NT2/D1 (cell line): ENCODE measurements around the gene CCL17.

ENCODE experiments used
- DNase-seq: peaks from one replicate; pipeline ENCODE4 v3.0.0-alpha.2; 2011; ENCODE audit warnings: low read depth, low spot score
- H3K27me3 ChIP-seq: 2 replicates; pipeline ENCODE4 v1.6.0; 2011; ENCODE audit warnings: mild to moderate bottlenecking; ENCODE audit not compliant: insufficient read length, insufficient read depth
- H3K36me3 ChIP-seq: 2 replicates; pipeline ENCODE4 v1.6.1; 2011; ENCODE audit warnings: mild to moderate bottlenecking, low read length, mixed read lengths; ENCODE audit not compliant: insufficient read depth, insufficient read length
- H3K4me1 ChIP-seq: 2 replicates; pipeline ENCODE4 v1.5.1; 2011; ENCODE audit not compliant: insufficient read depth, insufficient read length
- H3K4me3 ChIP-seq: 2 replicates; pipeline ENCODE4 v1.5.1; 2011; ENCODE audit warnings: low read depth; ENCODE audit not compliant: insufficient read length
- H3K9ac ChIP-seq: 2 replicates; pipeline ENCODE4 v1.6.0; 2011; ENCODE audit warnings: low read depth; ENCODE audit not compliant: insufficient read length
- H3K9me3 ChIP-seq: 2 replicates; pipeline ENCODE4 v1.5.1; 2011; ENCODE audit warnings: mild to moderate bottlenecking, low read length; ENCODE audit not compliant: insufficient read depth
- SUZ12 ChIP-seq: IDR thresholded peaks from 2 replicates; pipeline ENCODE4 v1.6.1; 2011; ENCODE audit not compliant: insufficient read length, insufficient read depth; ENCODE audit errors: extremely low read depth
- YY1 ChIP-seq: IDR thresholded peaks from 2 replicates; pipeline ENCODE4 v1.6.1; 2011; ENCODE audit not compliant: insufficient read length, insufficient read depth
- ZNF274 ChIP-seq: IDR thresholded peaks from 2 replicates; pipeline ENCODE4 v1.6.1; 2011; ENCODE audit warnings: mild to moderate bottlenecking, low read depth, low read length

The CCL17 gene

DNA sequence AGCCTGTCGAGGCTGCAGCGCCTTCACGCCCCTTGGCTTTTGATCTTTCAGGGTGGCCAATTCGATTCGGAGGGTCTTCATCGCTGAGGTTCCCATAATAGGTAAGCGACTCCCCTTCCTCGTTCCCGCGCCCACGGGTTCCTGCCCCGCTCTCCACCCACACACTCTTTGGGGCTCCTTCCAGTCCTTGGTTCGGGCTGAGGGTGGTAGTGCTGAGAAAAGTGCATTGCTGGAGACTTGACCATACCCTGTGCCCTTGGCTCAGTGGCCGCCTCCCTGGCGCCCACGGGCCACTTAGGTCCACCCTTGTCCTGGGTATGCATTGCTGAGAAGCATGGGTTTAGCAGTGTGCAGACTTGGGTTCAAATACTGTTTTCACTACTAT, 58.4 kb downstream of the CCL17 start:
- peak overlapping the region; percentile 94 for H3K9ac ChIP-seq
- DNase-seq: no peak
- no peaks in the 10 kb centered on the region for H3K27me3 ChIP-seq
- H3K4me3 ChIP-seq: peak overlapping the region; percentile 90
- no peaks in the 10 kb centered on the region for H3K9me3 ChIP-seq
- no peak for TF ChIP-seq YY1
- TF ChIP-seq SUZ12: no peak
- no peak for TF ChIP-seq ZNF274
- H3K4me1 ChIP-seq: peaks cover 3% of the 10 kb centered on the region
- peaks cover 85% of the 10 kb centered on the region for H3K36me3 ChIP-seq

DNA sequence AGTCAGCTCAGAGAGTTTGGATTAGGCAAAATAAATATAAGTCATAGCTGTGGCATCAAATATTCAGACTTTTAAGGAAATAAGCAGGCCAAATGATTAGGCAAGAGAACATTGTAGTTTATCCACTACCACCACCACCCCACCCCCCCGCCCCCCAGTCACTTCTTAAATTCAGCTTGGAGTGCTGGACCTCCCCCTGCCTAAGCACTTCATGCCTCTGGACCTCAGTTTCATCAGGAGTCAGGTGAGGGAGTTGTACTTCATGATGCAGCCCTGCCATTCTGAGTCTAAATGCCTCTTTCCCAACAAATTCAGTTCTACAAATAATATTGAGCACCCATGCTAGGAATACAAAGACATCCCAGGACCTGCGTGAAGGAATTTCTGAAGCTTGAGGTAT, 60.0 kb downstream of the CCL17 start:
- TF ChIP-seq SUZ12: no peak
- TF ChIP-seq ZNF274: no peak
- no peak for TF ChIP-seq YY1
- H3K27me3 ChIP-seq: no peaks in the 10 kb centered on the region
- no peak overlapping the region for H3K4me3 ChIP-seq
- H3K36me3 ChIP-seq: peaks cover 84% of the 10 kb centered on the region
- peaks cover 3% of the 10 kb centered on the region for H3K4me1 ChIP-seq
- no peak for DNase-seq
- H3K9ac ChIP-seq: no peak overlapping the region
- no peaks in the 10 kb centered on the region for H3K9me3 ChIP-seq
